ENCODE results near the gene F2RL1.

- no peak for TF ChIP-seq CTCF (conservative IDR thresholded peaks at IDR 0.05; ENCODE audit: low read length)
- TF ChIP-seq EZH2phosphoT487 (IDR thresholded peaks at IDR 0.05; ENCODE audit: borderline replicate concordance, low read depth, low read length) = no peak
Measured at GRCh38 chr5:76816110-76816831, 2.6 kb upstream of the F2RL1 start.
